NCI-H526 treated with DMSO at 0.1 percent for 48 hours (cell line): ENCODE results near the gene KRT36.

ENCODE experiments used
- DNase-seq: peaks from one replicate; lab custom pipeline; 2025; lab: John Stamatoyannopoulos, UW

Gene KRT36

GRCh38 chr17:41500131-41500911, 10.6 kb upstream of the KRT36 start:
- DNase-seq: no peak

GRCh38 chr17:41499714-41500113, 10.0 kb upstream of the KRT36 start:
- DNase-seq: no peak

- no peak for DNase-seq
Measured at GRCh38 chr17:41498276-41498675, 8.6 kb upstream of the KRT36 start.

- DNase-seq: peak; percentile 22
Measured at GRCh38 chr17:41496803-41497484, 7.2 kb upstream of the KRT36 start.

GRCh38 chr17:41494524-41494923, 4.8 kb upstream of the KRT36 start:
- no peak for DNase-seq

DNA sequence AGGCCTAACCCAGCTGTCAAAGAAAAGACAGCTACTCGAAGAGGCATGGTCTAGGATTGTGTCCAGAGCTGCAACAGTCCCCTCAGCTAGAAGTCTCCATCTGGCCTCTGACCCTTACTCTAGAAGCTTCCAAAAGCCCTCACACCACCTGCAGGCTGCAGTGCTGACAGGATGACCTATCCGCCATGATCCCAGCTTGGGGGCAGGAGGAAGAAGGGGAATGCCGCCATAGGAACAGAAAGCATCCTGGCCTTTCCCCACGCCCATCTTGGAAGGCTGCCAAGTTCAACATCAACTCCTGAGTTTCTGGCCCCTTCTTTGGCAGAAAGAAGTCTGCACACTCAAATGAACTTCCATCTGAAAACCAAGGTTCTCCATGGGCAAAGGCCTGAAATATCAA, 3.1 kb upstream of the KRT36 start:
- DNase-seq: no peak

- no peak for DNase-seq
Measured at GRCh38 chr17:41492351-41492750, 2.6 kb upstream of the KRT36 start.

DNA sequence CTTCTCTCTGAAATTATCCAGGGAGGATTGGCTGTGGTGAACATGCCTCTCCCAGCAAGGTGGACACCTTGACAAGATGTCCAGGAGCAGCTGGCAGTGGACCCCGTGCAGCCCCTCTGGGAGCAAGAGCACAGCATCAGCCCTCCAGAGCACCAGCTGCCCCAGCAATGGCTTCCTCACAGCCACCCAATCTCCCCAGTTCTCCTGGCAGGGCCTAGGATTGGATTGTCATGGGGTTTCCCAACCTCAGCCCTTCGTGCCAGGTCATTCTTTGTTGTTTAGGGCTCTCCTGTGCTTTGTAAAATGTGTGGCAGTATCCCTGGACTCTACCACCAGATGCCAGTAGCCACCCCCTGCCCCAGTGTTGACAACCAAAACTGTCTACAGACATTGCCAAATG, 1.8 kb upstream of the KRT36 start:
- no peak for DNase-seq

DNA sequence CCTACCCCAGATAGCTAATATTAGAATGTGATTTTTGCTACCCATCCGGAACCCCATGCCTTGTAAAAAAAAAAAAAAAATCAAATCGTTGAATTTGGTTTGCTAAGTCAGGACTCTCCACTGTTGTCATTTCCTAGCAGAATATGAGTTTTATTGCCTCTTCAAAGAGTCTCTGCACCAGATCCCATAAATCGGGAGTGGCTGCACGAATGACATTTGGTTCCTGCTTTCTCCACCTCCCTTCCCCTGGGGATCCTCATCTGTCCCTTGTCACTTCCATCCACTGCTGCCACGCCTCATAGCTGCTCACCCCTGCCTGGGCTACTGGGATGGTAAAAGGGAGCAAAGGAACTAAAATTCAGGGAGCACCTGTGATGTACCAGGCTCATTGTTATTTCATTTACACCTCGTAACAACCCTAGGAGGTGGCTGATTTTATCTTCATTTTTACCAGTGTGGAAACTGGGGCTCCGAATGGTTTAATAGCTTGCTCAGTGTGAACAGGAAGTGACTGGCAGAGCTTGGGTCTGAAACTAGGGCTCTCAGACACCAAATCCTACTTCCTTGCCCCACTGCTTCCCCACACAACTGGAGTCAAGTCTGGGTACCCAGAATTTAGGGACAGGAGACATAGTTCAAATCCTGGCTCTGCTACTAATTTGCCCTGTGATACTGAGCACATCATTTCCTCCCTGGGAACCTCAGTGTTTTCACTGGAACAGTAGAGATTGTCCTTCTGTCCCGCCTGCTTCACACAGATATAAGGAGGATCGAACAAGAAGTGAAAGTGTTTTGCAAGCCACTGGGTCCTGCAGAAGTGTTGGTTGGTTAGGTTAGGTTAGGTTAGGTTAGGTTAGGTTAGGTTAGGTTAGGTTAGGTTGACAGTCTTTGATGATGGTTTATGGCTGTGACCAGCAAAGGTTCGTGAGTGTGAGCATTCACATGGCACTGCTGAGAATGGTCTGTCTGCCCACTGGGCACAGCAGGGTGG, 585 bp upstream of the KRT36 start:
- no peak for DNase-seq

DNA sequence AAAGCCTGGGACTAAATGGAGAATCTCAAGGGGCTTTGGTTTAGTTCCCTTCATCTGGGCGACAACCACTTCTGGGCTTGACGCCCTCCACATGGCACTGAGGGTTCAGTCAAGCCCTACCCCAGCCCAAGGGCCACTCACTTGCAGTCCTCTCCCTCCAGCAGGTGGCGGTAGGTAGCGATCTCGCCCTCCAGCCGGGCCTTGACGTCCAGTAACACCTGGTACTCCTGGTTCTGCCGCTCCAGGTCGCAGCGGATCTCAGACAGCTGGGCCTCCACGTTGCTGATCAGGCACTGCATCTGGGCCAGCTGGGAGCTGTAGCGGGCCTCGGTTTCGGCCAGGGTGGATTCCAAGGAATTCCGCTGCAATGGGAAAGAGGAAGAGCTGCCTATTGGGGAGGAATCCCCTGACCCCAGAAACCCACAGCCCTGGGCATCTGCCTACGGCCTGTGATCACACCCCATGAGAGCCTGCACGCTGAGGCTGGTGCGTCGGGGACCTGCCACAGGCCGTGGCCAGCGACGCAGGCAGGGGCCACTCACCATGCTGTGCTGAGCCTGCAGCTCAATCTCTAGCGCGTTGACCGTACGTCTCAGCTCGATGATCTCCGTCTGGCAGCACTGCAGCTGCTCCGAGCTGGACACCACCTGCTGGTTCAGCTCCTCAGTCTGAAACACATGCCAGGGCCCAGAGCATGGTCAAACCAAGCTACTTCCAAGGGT, 2.7 kb downstream of the KRT36 start:
- DNase-seq: no peak

GRCh38 chr17:41486316-41486715, 3.4 kb downstream of the KRT36 start:
- DNase-seq: no peak

- no peak for DNase-seq
Measured at GRCh38 chr17:41484920-41485904, 4.5 kb downstream of the KRT36 start.

GRCh38 chr17:41483991-41484826, 5.5 kb downstream of the KRT36 start:
- no peak for DNase-seq

DNA sequence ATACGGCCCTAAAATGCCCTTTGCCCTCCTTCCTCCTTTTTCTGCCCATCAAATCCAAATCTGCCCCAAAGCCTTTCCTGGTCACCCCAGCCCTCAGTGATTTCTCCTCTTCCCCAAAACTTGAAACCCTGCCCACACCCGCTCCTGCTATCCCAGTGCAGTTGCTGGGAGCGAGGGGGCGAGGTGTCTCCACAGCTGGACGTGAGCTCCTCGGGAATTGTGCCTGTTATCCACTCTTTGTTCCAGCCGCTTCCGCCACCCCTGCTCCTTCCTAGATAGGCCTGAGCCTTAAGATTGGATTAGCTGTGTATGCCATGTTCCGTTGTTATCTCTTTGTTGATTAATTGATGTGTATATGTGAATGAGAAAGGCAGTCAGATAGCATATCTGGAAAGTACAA, 6.2 kb downstream of the KRT36 start:
- no peak for DNase-seq

- no peak for DNase-seq
Measured at GRCh38 chr17:41481036-41481435, 8.7 kb downstream of the KRT36 start, which contains the start of gene KRT35. TSS of gene KRT35 (minus strand) at chr17:41481151. CDS start at chr17:41481097, 54 bp downstream.

DNA sequence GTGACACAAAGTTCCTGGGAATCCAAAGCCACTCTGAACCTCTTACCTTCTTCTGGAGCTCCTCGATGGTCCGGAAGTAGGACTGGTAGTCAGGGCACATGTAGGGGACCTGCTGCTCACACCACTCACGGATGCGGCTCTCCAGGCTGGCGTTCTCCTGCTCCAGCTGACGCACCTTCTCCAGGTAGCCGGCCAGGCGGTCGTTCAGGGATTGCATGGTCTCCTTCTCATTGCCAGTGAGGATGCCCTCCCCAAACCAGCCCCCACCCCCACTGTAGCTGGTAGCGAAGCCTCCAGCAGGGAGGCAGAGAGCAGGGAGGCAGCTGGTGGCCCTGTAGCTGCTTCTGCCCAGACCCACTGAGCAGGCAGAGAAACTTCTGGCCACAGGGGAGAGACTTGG, 9.1 kb downstream of the KRT36 start:
- no peak for DNase-seq

GRCh38 chr17:41480136-41480535, 9.6 kb downstream of the KRT36 start:
- no peak for DNase-seq

- DNase-seq: no peak
Measured at GRCh38 chr17:41478237-41478636, 11.5 kb downstream of the KRT36 start.
